B cell (primary cell): ENCODE data around the gene CD200. TPM values are rescaled to one million over a fixed set of nuclear protein-coding genes. Genes with fewer than 3 reads are reported as not detected.

Source experiments
- ATAC-seq: fragments of 200-7000 bp; cut with Tn5 transposase; one replicate; pipeline ENCODE4 v1.10.0; 2021; ENCODE audit warnings: low read depth, mild to moderate bottlenecking, moderate number of reproducible peaks, moderate library complexity
- CTCF ChIA-PET: fragments of 350-600 bp; sonication (Branson Sonifier 250); formaldehyde crosslinking; loops from one replicate; lab custom pipeline; 2021; ENCODE audit warnings: antibody characterized with exemption, inconsistent platforms; lab: Charles Lee
- POLR2A ChIA-PET: fragments of 350-600 bp; sonication (Branson Sonifier 250); formaldehyde crosslinking; loops from one replicate; lab custom pipeline; 2021; ENCODE audit warnings: antibody characterized with exemption; lab: Charles Lee
- DNase-seq: peaks from one replicate; pipeline ENCODE4 v3.0.0; 2013
- H2AFZ ChIP-seq: 2 replicates; pipeline ENCODE4 v1.6.1; 2012; ENCODE audit warnings: mild to moderate bottlenecking, low read depth, low read length; ENCODE audit not compliant: insufficient read depth, poor library complexity, severe bottlenecking
- H3K27ac ChIP-seq, 2 donors: 1 replicate in 1 of 2; 2 replicates in 1 of 2; pipeline ENCODE4 v1.5.1; 2012 to 2013; ENCODE audit warnings: low read length in 2 of 2, mild to moderate bottlenecking in 2 of 2, moderate library complexity in 1 of 2
- H3K27me3 ChIP-seq, 4 experiments: fragments of 200-600 bp in 1 of 4; sonication (generic) in 1 of 4; replicated peaks in 1 of 4; 1 replicate in 2 of 4; 2 replicates in 2 of 4; pipeline versions ENCODE4 v1.6.1 to v1.7.0; 2013 to 2016; ENCODE audit warnings: low read length in 3 of 4, mild to moderate bottlenecking in 2 of 4, mixed read lengths in 1 of 4, moderate library complexity in 1 of 4; ENCODE audit not compliant: insufficient read depth in 4 of 4, control insufficient read depth in 3 of 4; ENCODE audit errors: control extremely low read depth in 1 of 4
- H3K36me3 ChIP-seq, 2 experiments: replicated peaks in 1 of 2; 1 replicate in 1 of 2; 2 replicates in 1 of 2; pipeline versions ENCODE4 v1.6.1 to v1.7.1; 2013; ENCODE audit warnings: low read length in 1 of 2; ENCODE audit not compliant: insufficient read depth in 2 of 2, control insufficient read depth in 1 of 2; ENCODE audit errors: control extremely low read depth in 1 of 2, extremely low read depth in 1 of 2
- H3K4me1 ChIP-seq, 2 donors: fragments of 200-600 bp in 1 of 2; sonication (generic) in 1 of 2; 1 replicate in 1 of 2; 2 replicates in 1 of 2; pipeline versions ENCODE4 v1.5.1 to v1.6.1; 2013 to 2017; ENCODE audit warnings: low read length in 2 of 2; ENCODE audit not compliant: control insufficient read depth in 2 of 2, insufficient read depth in 2 of 2
- H3K4me2 ChIP-seq: replicated peaks from 2 replicates; pipeline ENCODE3; 2012; ENCODE audit warnings: mild to moderate bottlenecking, low read depth, low read length; ENCODE audit not compliant: poor library complexity, severe bottlenecking
- H3K4me3 ChIP-seq, 5 experiments: fragments of 200-600 bp in 1 of 5; sonication (generic) in 1 of 5; 1 replicate in 3 of 5; 2 replicates in 2 of 5; pipeline versions ENCODE4 v1.5.1 to v1.7.0; 2011 to 2016; ENCODE audit warnings: low read length in 4 of 5, mild to moderate bottlenecking in 4 of 5, low read depth in 2 of 5, control low read depth in 1 of 5, moderate library complexity in 1 of 5; ENCODE audit not compliant: insufficient read depth in 1 of 5; ENCODE audit errors: control extremely low read depth in 1 of 5, extremely low read depth in 1 of 5
- H3K79me2 ChIP-seq: fragments of 200-600 bp; sonication (generic); one replicate; pipeline ENCODE4 v1.6.0; 2016; ENCODE audit warnings: low read length; ENCODE audit not compliant: control insufficient read depth, insufficient read depth
- H3K9ac ChIP-seq: fragments of 200-600 bp; sonication (generic); 2 replicates; pipeline ENCODE4 v1.6.1; 2017; ENCODE audit warnings: mild to moderate bottlenecking, low read length, moderate library complexity
- H3K9me3 ChIP-seq, 3 donors: one replicate each; pipeline versions ENCODE4 v1.6.1 to v1.7.1; 2013; ENCODE audit warnings: low read length in 2 of 3; ENCODE audit not compliant: control insufficient read depth in 2 of 3, insufficient read depth in 1 of 3; ENCODE audit errors: control extremely low read depth in 1 of 3
- H4K20me1 ChIP-seq: 2 replicates; pipeline ENCODE4 v1.6.0; 2012; ENCODE audit warnings: mild to moderate bottlenecking, low read length; ENCODE audit not compliant: insufficient read depth, control insufficient read depth, poor library complexity, severe bottlenecking
- H3K27ac Mint-ChIP-seq: one replicate; pipeline ENCODE4 v1.8.0; 2021; ENCODE audit warnings: mixed read lengths
- H3K27me3 Mint-ChIP-seq: one replicate; pipeline ENCODE4 v1.8.0; 2021; ENCODE audit warnings: mixed read lengths
- H3K4me1 Mint-ChIP-seq: one replicate; pipeline ENCODE4 v1.8.0; 2021; ENCODE audit warnings: mixed read lengths
- H3K4me3 Mint-ChIP-seq: one replicate; pipeline ENCODE4 v1.8.0; 2021; ENCODE audit warnings: mixed read lengths
- H3K9me3 Mint-ChIP-seq: one replicate; pipeline ENCODE4 v1.8.0; 2022; ENCODE audit warnings: mixed read lengths; ENCODE audit not compliant: insufficient read depth
- EZH2 ChIP-seq: IDR thresholded peaks from 2 replicates; pipeline ENCODE4 v1.6.1; 2012; ENCODE audit warnings: borderline replicate concordance, low read depth, mild to moderate bottlenecking, moderate library complexity, low read length; ENCODE audit not compliant: insufficient read depth, poor library complexity, severe bottlenecking
- WGBS: methylation state at CpG from one replicate; pipeline ENCODE4 v1.1.5; 2013; ENCODE audit warnings: missing lambda C conversion rate; ENCODE audit not compliant: insufficient coverage; 5-methylcytosine and 5-hydroxymethylcytosine counted together
- intact Hi-C: fragments of 100-400 bp; cut with micrococcal nuclease; formaldehyde crosslinking; loops from one replicate; pipeline ENCODE4 v1.10.0; 2022
- polyA plus RNA-seq: library from polyadenylated mRNA; depleted of rRNA; stranded (reverse); fragments of >200 nt; gene quantifications from 2 replicates; pipeline ENCODE4 v1.2.3, GENCODE V29; 2012
- total RNA-seq, 2 donors: library from RNA; stranded (reverse); fragments of 120-200 nt in 1 of 2; gene quantifications; 1 replicate in 1 of 2; 2 replicates in 1 of 2; pipeline versions ENCODE4 v1.2.3 to v1.2.4, GENCODE V29; 2013 to 2022
- TF ChIP-seq, protein P1 (sequence below): fragments of 200-600 bp; IDR thresholded peaks from one replicate; pipeline ENCODE4 v1.8.0; 2022; ENCODE audit warnings: antibody characterized with exemption, mild to moderate bottlenecking

CD200 gene
- total and polyA plus RNA-seq, 2 donors (not counting 1 experiment from before 2014, with no cell fraction given): 35.0 to 49.9 TPM

DNA sequence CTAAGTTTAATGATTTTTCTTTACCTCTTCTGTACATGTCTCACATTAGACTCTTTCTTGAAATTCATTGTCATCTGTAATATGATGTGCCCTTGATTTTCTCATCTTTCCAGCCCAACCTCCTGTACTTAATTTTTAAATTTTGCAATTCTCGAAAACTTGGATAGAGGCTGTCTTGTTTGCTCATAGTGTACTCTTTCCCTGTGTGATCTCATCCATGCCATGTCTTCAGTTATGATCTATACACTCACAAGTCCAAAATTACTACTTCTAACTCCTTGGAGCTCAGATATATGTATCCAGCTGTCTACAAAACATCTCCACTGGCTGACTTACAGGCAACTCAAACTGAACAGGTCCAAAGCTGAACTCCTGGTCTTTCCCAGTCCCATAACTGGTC is 42.2 kb downstream of the CD200 start:
- no peak overlapping the region for H3K9ac ChIP-seq
- DNase-seq: no peak
- H3K4me2 ChIP-seq: no peak overlapping the region
- no peak overlapping the region for H2AFZ ChIP-seq
- ChIA-PET POLR2A (no interaction called here), CTCF (no interaction called here)
- peaks cover 15 to 17% of the 10 kb centered on the region in 2 donors for H3K4me1 ChIP-seq
- intact Hi-C loops: no loop called here
- no peaks in the 10 kb centered on the region for H3K36me3 ChIP-seq
- no peak overlapping the region for H3K27ac ChIP-seq
- no peaks in the 10 kb centered on the region for H3K27me3 Mint-ChIP-seq
- H3K9me3 ChIP-seq: no peaks in the 10 kb centered on the region
- no peaks in the 10 kb centered on the region for H3K9me3 Mint-ChIP-seq
- H3K27me3 ChIP-seq: no peaks in the 10 kb centered on the region
- no peak overlapping the region for H3K4me3 Mint-ChIP-seq
- H3K79me2 ChIP-seq: no peaks in the 10 kb centered on the region
- no peak overlapping the region for H3K4me3 ChIP-seq
- no peaks in the 10 kb centered on the region for H4K20me1 ChIP-seq
- WGBS: 100% methylated on average over 1 of the region's 1 CpG
- ATAC-seq: no peak
- TF ChIP-seq, protein P1, sequence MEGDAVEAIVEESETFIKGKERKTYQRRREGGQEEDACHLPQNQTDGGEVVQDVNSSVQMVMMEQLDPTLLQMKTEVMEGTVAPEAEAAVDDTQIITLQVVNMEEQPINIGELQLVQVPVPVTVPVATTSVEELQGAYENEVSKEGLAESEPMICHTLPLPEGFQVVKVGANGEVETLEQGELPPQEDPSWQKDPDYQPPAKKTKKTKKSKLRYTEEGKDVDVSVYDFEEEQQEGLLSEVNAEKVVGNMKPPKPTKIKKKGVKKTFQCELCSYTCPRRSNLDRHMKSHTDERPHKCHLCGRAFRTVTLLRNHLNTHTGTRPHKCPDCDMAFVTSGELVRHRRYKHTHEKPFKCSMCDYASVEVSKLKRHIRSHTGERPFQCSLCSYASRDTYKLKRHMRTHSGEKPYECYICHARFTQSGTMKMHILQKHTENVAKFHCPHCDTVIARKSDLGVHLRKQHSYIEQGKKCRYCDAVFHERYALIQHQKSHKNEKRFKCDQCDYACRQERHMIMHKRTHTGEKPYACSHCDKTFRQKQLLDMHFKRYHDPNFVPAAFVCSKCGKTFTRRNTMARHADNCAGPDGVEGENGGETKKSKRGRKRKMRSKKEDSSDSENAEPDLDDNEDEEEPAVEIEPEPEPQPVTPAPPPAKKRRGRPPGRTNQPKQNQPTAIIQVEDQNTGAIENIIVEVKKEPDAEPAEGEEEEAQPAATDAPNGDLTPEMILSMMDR: no peak
- TF ChIP-seq EZH2: no peak
- peaks cover 38% of the 10 kb centered on the region for H3K4me1 Mint-ChIP-seq
- H3K27ac Mint-ChIP-seq: no peak overlapping the region

DNA sequence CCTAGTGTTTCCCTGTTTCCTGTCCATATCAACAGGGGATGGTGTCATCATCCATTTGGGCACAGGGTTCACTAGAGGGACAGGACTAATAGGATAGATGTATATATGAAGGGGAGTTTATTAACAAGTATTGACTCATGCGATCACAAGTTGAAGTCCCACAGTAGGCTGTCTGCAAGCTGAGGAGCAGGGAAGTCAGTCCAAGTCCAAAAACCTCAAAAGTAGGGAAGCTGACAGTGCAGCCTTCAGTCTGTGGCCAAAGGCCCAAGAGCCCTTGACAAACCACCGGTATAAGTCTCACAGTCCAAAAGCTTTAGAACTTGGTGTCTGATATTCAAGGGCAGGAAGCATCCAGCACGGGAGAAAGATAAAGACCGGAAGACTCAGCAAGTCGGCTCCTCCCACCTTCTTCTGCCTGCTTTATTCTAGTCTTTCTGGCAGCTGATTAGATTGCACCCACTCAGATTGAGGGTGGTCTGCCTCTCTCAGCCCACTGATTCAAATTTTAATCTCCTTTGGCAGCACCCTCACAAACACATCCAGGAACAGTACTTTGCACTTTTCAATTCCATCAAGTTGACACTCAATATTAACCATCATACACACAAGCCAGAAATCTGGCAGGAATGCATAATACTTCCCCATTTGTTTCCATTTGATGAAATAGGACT is 43.4 kb downstream of the CD200 start:
- Histone ChIP-seq H3K4me3 (no peak overlapping the region), H4K20me1 (no peaks in the 10 kb centered on the region), H3K4me1 (peaks cover 17 to 18% of the 10 kb centered on the region in 2 donors), H3K9me3 (no peaks in the 10 kb centered on the region), H3K27ac (no peak overlapping the region), H3K36me3 (no peaks in the 10 kb centered on the region), H3K79me2 (no peaks in the 10 kb centered on the region), H3K4me2 (no peak overlapping the region), H3K9ac (no peak overlapping the region), H2AFZ (no peak overlapping the region), H3K27me3 (no peaks in the 10 kb centered on the region)
- TF ChIP-seq, protein P1: no peak
- TF ChIP-seq EZH2: no peak
- ATAC-seq: no peak
- ChIA-PET CTCF (no interaction called here), POLR2A (no interaction called here)
- 91% methylated on average over 5 of the region's 5 CpGs for WGBS
- H3K9me3 Mint-ChIP-seq: no peaks in the 10 kb centered on the region
- no peak overlapping the region for H3K4me3 Mint-ChIP-seq
- intact Hi-C loops: no loop called here
- no peaks in the 10 kb centered on the region for H3K27me3 Mint-ChIP-seq
- no peak overlapping the region for H3K27ac Mint-ChIP-seq
- no peak for DNase-seq
- H3K4me1 Mint-ChIP-seq: peaks cover 42% of the 10 kb centered on the region
